DND-41 (cell line): ENCODE results near the gene ST8SIA1.

Experiments used
- ATAC-seq: fragments of 200-7000 bp; cut with Tn5 transposase; 3 replicates; pipeline ENCODE4 v1.9.1; 2021; ENCODE audit warnings: low read depth; ENCODE audit not compliant: insufficient read depth
- DNase-seq: peaks from one replicate; pipeline ENCODE4 v3.0.0-alpha.2; 2020
- H2AFZ ChIP-seq: 2 replicates; pipeline ENCODE4 v1.6.0; 2012; ENCODE audit warnings: low read depth, low read length
- H3K27ac ChIP-seq: 2 replicates; pipeline ENCODE4 v1.5.1; 2012; ENCODE audit warnings: low read length, inconsistent platforms
- H3K27me3 ChIP-seq: fragments of 200-600 bp; sonication (generic); 2 replicates; pipeline ENCODE4 v1.6.0; 2012; ENCODE audit warnings: low read length, mild to moderate bottlenecking, inconsistent platforms; ENCODE audit not compliant: insufficient read depth, poor library complexity
- H3K36me3 ChIP-seq: 2 replicates; pipeline ENCODE4 v1.5.1; 2012; ENCODE audit warnings: low read length, inconsistent platforms; ENCODE audit not compliant: insufficient read depth
- H3K4me1 ChIP-seq: 2 replicates; pipeline ENCODE4 v1.5.1; 2012; ENCODE audit warnings: mild to moderate bottlenecking, low read length; ENCODE audit not compliant: insufficient read depth
- H3K4me2 ChIP-seq: 2 replicates; pipeline ENCODE4 v1.6.0; 2012; ENCODE audit warnings: mild to moderate bottlenecking, moderate library complexity, low read length, inconsistent platforms; ENCODE audit not compliant: insufficient read depth
- H3K4me3 ChIP-seq, 2 experiments: fragments of 200-600 bp in 1 of 2; shearing (Covaris generic) in 1 of 2; 2 replicates each; pipeline ENCODE4 v1.5.1; 2012 to 2016; ENCODE audit warnings: inconsistent platforms in 2 of 2, low read length in 2 of 2, mild to moderate bottlenecking in 2 of 2, low read depth in 1 of 2, moderate library complexity in 1 of 2
- H3K79me2 ChIP-seq: 2 replicates; pipeline ENCODE4 v1.6.0; 2012; ENCODE audit warnings: low read length, inconsistent platforms; ENCODE audit not compliant: insufficient read depth
- H3K9ac ChIP-seq: 2 replicates; pipeline ENCODE4 v1.6.0; 2012; ENCODE audit warnings: low read depth, mild to moderate bottlenecking, inconsistent platforms, low read length, moderate library complexity
- H3K9me3 ChIP-seq: 2 replicates; pipeline ENCODE4 v1.5.1; 2012; ENCODE audit warnings: low read length, moderate library complexity, mild to moderate bottlenecking, inconsistent platforms; ENCODE audit not compliant: insufficient read depth, severe bottlenecking
- H4K20me1 ChIP-seq: 2 replicates; pipeline ENCODE4 v1.6.0; 2012; ENCODE audit warnings: low read length; ENCODE audit not compliant: insufficient read depth
- EZH2 ChIP-seq: IDR thresholded peaks from 3 replicates; pipeline ENCODE4 v1.6.1; 2012; ENCODE audit warnings: borderline replicate concordance, low read depth, mild to moderate bottlenecking, moderate library complexity, low read length, inconsistent platforms; ENCODE audit not compliant: severe bottlenecking
- TF ChIP-seq, protein P1 (sequence below): IDR thresholded peaks from 2 replicates; pipeline ENCODE4 v1.5.1; 2012; ENCODE audit warnings: borderline replicate concordance, low read length, moderate library complexity, mild to moderate bottlenecking; ENCODE audit not compliant: poor library complexity, severe bottlenecking; ENCODE audit errors: extremely low read depth

Gene ST8SIA1

DNA sequence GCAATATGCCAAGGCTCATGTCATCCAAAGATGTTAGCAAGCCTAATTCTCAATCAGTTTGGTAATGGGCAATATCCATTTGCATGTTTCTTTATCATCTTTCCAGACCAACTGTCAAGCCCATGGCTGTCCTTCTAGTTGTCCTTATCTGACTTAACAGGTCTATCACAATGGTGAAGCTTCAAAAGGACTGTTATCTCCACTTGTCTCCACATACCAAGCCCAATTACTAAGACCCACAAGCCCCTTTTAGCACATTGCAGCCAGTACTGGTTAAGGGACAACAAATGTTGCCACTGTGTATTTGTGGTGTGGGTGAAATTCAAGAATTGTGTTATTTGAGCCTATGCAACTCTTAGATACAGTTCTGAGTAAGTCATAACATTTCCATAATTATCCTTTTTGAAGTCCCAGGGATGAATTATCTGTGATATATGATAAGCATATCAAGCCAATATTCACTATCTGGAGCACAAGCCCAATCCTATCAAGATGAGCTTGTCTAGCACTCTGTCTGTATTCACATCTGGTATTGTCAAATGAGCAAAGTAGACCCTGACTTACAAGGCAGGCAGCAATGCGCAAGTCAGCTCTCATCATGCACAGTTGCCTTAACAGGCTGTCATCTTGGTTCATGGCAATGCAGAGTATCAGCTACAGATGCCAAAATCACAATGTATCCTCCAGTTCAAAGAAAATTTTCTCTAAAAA lies 19.3 kb upstream of the ST8SIA1 start:
- Histone ChIP-seq H3K9ac (no peak overlapping the region), H3K4me3 (no peak overlapping the region), H3K4me1 (no peaks in the 10 kb centered on the region), H3K9me3 (no peaks in the 10 kb centered on the region), H3K36me3 (no peaks in the 10 kb centered on the region), H4K20me1 (no peaks in the 10 kb centered on the region), H2AFZ (no peak overlapping the region), H3K79me2 (no peaks in the 10 kb centered on the region), H3K27ac (no peak overlapping the region), H3K27me3 (no peaks in the 10 kb centered on the region), H3K4me2 (no peak overlapping the region)
- ATAC-seq (no peak), DNase-seq (no peak)
- TF ChIP-seq, protein P1, sequence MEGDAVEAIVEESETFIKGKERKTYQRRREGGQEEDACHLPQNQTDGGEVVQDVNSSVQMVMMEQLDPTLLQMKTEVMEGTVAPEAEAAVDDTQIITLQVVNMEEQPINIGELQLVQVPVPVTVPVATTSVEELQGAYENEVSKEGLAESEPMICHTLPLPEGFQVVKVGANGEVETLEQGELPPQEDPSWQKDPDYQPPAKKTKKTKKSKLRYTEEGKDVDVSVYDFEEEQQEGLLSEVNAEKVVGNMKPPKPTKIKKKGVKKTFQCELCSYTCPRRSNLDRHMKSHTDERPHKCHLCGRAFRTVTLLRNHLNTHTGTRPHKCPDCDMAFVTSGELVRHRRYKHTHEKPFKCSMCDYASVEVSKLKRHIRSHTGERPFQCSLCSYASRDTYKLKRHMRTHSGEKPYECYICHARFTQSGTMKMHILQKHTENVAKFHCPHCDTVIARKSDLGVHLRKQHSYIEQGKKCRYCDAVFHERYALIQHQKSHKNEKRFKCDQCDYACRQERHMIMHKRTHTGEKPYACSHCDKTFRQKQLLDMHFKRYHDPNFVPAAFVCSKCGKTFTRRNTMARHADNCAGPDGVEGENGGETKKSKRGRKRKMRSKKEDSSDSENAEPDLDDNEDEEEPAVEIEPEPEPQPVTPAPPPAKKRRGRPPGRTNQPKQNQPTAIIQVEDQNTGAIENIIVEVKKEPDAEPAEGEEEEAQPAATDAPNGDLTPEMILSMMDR: no peak
- TF ChIP-seq EZH2: no peak

DNA sequence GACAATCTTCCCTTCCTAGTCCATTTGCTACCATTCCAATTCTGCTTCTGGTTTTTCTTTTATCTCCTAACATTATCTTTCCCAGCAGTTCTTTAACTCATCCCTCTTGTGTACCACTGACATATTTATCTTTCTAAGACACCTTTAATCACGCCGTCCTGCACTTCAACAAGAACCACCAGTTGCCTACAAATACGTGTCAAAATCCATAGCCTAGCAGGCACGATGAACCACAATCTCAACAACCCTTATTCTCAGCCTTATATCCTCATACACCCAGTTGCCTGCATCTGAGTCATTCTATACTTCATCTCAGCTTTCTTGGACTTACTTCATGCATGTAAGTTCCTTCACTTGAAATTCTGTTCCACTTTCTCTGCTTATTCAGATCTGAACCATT lies 16.4 kb upstream of the ST8SIA1 start:
- Histone ChIP-seq H3K9me3 (no peaks in the 10 kb centered on the region), H4K20me1 (no peaks in the 10 kb centered on the region), H3K4me3 (no peak overlapping the region), H3K27me3 (no peaks in the 10 kb centered on the region), H3K36me3 (no peaks in the 10 kb centered on the region), H2AFZ (no peak overlapping the region), H3K79me2 (no peaks in the 10 kb centered on the region), H3K27ac (no peak overlapping the region), H3K9ac (no peak overlapping the region), H3K4me1 (no peaks in the 10 kb centered on the region), H3K4me2 (no peak overlapping the region)
- no peak for ATAC-seq
- TF ChIP-seq, protein P1: no peak
- TF ChIP-seq EZH2: no peak
- DNase-seq: no peak

DNA sequence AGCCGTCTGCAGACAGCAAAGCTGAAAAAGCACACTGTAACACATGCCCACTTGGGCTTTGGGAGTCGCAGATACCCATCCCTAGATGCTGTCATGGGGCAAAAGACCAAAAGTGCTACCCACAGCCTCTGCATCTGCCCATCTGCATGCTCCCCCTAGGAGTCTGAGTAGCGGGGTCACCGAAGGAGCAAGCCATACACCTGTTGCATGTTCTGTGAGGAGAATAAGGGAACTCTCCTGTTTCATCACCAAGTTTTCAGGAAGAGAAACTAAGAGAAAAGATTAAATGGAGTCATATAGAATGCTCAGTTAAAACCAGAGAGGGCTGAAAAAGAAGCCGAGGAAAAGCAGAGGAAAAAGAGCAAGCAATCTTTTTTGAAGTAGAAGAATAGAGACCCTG lies 13.7 kb upstream of the ST8SIA1 start:
- H3K9me3 ChIP-seq: no peaks in the 10 kb centered on the region
- TF ChIP-seq EZH2: no peak
- TF ChIP-seq, protein P1: no peak
- H4K20me1 ChIP-seq: no peaks in the 10 kb centered on the region
- H3K4me3 ChIP-seq: no peak overlapping the region
- no peak overlapping the region for H3K27ac ChIP-seq
- ATAC-seq (no peak), DNase-seq (no peak)
- no peaks in the 10 kb centered on the region for H3K4me1 ChIP-seq
- no peaks in the 10 kb centered on the region for H3K79me2 ChIP-seq
- no peaks in the 10 kb centered on the region for H3K36me3 ChIP-seq
- H3K4me2 ChIP-seq: no peak overlapping the region
- no peak overlapping the region for H2AFZ ChIP-seq
- H3K9ac ChIP-seq: no peak overlapping the region
- no peaks in the 10 kb centered on the region for H3K27me3 ChIP-seq
